AG04449 (cell line): Measurements from ENCODE around the gene ARNT2.

Experiments used
- CTCF ChIA-PET: fragments of 350-600 bp; formaldehyde crosslinking; extraction: SDS; loops from one replicate; lab custom pipeline; 2021; ENCODE audit warnings: antibody characterized with exemption; lab: Yijun Ruan, JAX
- POLR2A ChIA-PET: fragments of 400-600, 350-600 bp; formaldehyde crosslinking; extraction: SDS; loops from one replicate; lab custom pipeline; 2020; ENCODE audit warnings: antibody characterized with exemption, inconsistent platforms; lab: Yijun Ruan, JAX
- DNase-seq: peaks from one replicate; pipeline ENCODE4 v3.0.0-alpha.2; 2010; ENCODE audit warnings: low read depth, low spot score
- H3K4me3 ChIP-seq: 2 replicates; pipeline ENCODE4 v1.5.1; 2011; ENCODE audit warnings: low read depth, mild to moderate bottlenecking, control low read depth, low read length
- CTCF ChIP-seq: IDR thresholded peaks from one replicate; pipeline ENCODE4 v1.5.1; 2011; ENCODE audit warnings: mild to moderate bottlenecking, moderate library complexity, low read length, control low read depth, inconsistent platforms; ENCODE audit not compliant: insufficient read depth; ENCODE audit errors: missing control alignments

ARNT2 gene

GRCh38 chr15:80605591-80606150 is 201.5 kb downstream of the ARNT2 start:
- POLR2A ChIA-PET = no interaction called here
- no peak for DNase-seq
- CTCF ChIA-PET = interaction anchor here (1.1 to 5.4 kb wide), 2 partner anchors 14 to 171 kb away, joined by 4 to 20 read pairs; no protein-coding TSS in a partner anchor
- no peak for TF ChIP-seq CTCF
- no peak overlapping the region for H3K4me3 ChIP-seq

GRCh38 chr15:80606511-80607071 is 202.4 kb downstream of the ARNT2 start:
- TF ChIP-seq CTCF = no peak
- CTCF ChIA-PET = interaction anchor here (1.1 to 5.4 kb wide), 2 partner anchors 13 to 170 kb away, joined by 4 to 20 read pairs; no protein-coding TSS in a partner anchor
- POLR2A ChIA-PET = no interaction called here
- no peak overlapping the region for H3K4me3 ChIP-seq
- DNase-seq = no peak

- no peak for TF ChIP-seq CTCF
- ChIA-PET CTCF (interaction anchor here (1.4 kb wide), 1 partner anchor 151 kb away, joined by 5 read pairs; no protein-coding TSS in a partner anchor), POLR2A (no interaction called here)
- no peak overlapping the region for H3K4me3 ChIP-seq
- DNase-seq = no peak
Observed at GRCh38 chr15:80607287-80607980, 203.3 kb downstream of the ARNT2 start.

- ChIA-PET POLR2A (no interaction called here), CTCF (interaction anchor here (0.7 to 1.4 kb wide), 3 partner anchors 11 to 152 kb away, joined by 3 to 5 read pairs (median 3); no protein-coding TSS in a partner anchor)
- H3K4me3 ChIP-seq = no peak overlapping the region
- no peak for TF ChIP-seq CTCF
- no peak for DNase-seq
Observed at GRCh38 chr15:80608688-80609087, 204.5 kb downstream of the ARNT2 start.

GRCh38 chr15:80609091-80609490 is 204.9 kb downstream of the ARNT2 start:
- POLR2A ChIA-PET = no interaction called here
- no peak overlapping the region for H3K4me3 ChIP-seq
- DNase-seq = no peak
- CTCF ChIA-PET = interaction anchor here (0.7 to 1.4 kb wide), 3 partner anchors 11 to 168 kb away, joined by 3 read pairs; no protein-coding TSS in a partner anchor
- no peak for TF ChIP-seq CTCF

- H3K4me3 ChIP-seq = no peak overlapping the region
- ChIA-PET CTCF (interaction anchor here (1.3 to 1.4 kb wide), 2 partner anchors 10 to 167 kb away, joined by 3 read pairs; no protein-coding TSS in a partner anchor), POLR2A (no interaction called here)
- DNase-seq = no peak
- no peak for TF ChIP-seq CTCF
Observed at GRCh38 chr15:80609512-80609946, 205.3 kb downstream of the ARNT2 start.
